Activated CD4-positive, alpha-beta memory T cell treated with anti-CD3 and anti-CD28 coated beads for 36 hours (primary cell): ENCODE measurements around the gene CDON. TPM values are rescaled to one million over a fixed set of nuclear protein-coding genes. Genes with fewer than 3 reads are reported as not detected.
"Not testable (repeated sequence)": the region's sequence is repeated elsewhere in the genome, so short reads cannot be mapped to it uniquely, and the experiment has no call there.

ENCODE experiments used
- CTCF ChIA-PET: fragments of 350-600 bp; sonication (Branson Sonifier 250); formaldehyde crosslinking; loops from one replicate; lab custom pipeline; 2021; ENCODE audit warnings: antibody characterized with exemption, inconsistent platforms; lab: Charles Lee
- POLR2A ChIA-PET: fragments of 350-600 bp; sonication (Branson Sonifier 250); formaldehyde crosslinking; loops from one replicate; lab custom pipeline; 2021; ENCODE audit warnings: antibody characterized with exemption; lab: Charles Lee
- DNase-seq: peaks from one replicate; pipeline ENCODE4 v3.0.0-alpha.2; 2020
- H3K27ac Mint-ChIP-seq: one replicate; pipeline ENCODE4 v1.8.0; 2021; ENCODE audit warnings: mixed read lengths
- H3K27me3 Mint-ChIP-seq: one replicate; pipeline ENCODE4 v1.8.0; 2021; ENCODE audit warnings: mixed read lengths
- H3K36me3 Mint-ChIP-seq: one replicate; pipeline ENCODE4 v1.8.0; 2021; ENCODE audit warnings: mixed read lengths
- H3K4me1 Mint-ChIP-seq: one replicate; pipeline ENCODE4 v1.8.0; 2021; ENCODE audit warnings: low read depth, mixed read lengths
- H3K4me3 Mint-ChIP-seq: one replicate; pipeline ENCODE4 v1.8.0; 2021; ENCODE audit warnings: mild to moderate bottlenecking, mixed read lengths
- H3K9me3 Mint-ChIP-seq: one replicate; pipeline ENCODE4 v1.8.0; 2021; ENCODE audit warnings: mixed read lengths
- intact Hi-C: fragments of 100-400 bp; cut with micrococcal nuclease; formaldehyde crosslinking; loops from one replicate; pipeline ENCODE4 v1.15.1; 2023
- total RNA-seq, 2 experiments: library from RNA; stranded (reverse); gene quantifications; one replicate each; pipeline ENCODE4 v1.2.3, GENCODE V29; 2021

Gene CDON
- total RNA-seq, 2 experiments from 2014 or later, result 2.5 to 2.7 TPM

DNA sequence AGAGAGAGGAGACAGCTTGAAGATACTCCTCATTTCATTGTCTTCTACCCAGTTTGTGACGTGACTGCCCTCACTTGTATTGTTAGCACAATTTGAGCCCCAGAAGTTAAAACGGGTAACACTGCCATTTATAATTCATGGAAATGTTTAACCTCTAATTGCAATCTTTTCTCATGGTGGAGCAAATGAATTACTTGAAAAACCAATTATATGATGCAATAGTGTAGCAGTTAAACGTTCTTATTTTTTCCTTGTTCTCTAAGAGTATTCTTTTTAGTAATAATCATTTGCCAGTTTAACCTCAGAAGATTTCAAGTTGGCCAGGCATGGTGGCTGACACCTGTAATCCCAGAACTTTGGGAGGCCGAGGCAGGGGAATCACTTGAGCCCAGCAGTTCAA is 56.6 kb downstream of the CDON start:
- Mint-ChIP-seq H3K36me3 (no peaks in the 10 kb centered on the region), H3K4me3 (no peak overlapping the region), H3K9me3 (no peaks in the 10 kb centered on the region), H3K4me1 (peaks cover 7% of the 10 kb centered on the region), H3K27ac (no peak overlapping the region), H3K27me3 (no peaks in the 10 kb centered on the region)
- DNase-seq, result no peak
- CTCF ChIA-PET, result no interaction called here
- intact Hi-C loops, result no loop called here
- POLR2A ChIA-PET, result no interaction called here

DNA sequence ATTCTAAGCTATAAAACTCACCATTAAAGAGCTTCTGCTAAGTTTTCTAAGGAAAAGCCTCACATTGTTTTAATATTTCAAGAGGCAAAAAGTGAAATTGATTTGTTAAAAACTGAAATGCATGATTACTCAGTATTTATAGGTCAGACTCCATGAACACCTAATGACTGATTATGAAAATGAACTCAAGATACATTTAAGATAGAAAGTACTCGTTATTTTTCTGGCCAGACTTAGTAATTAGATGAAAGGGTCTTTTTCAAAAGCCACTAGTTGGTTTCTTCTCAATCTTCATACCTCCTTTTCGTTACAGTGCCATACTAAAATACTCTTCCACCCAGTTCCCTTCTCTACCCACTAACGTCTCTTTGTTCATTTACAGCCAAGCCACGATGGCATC is 60.5 kb downstream of the CDON start:
- Mint-ChIP-seq H3K4me1 (peaks cover 7% of the 10 kb centered on the region), H3K36me3 (peaks cover 1% of the 10 kb centered on the region), H3K9me3 (no peaks in the 10 kb centered on the region), H3K27ac (no peak overlapping the region), H3K27me3 (no peaks in the 10 kb centered on the region), H3K4me3 (no peak overlapping the region)
- intact Hi-C loops, result no loop called here
- no peak for DNase-seq
- ChIA-PET CTCF (no interaction called here), POLR2A (no interaction called here)

DNA sequence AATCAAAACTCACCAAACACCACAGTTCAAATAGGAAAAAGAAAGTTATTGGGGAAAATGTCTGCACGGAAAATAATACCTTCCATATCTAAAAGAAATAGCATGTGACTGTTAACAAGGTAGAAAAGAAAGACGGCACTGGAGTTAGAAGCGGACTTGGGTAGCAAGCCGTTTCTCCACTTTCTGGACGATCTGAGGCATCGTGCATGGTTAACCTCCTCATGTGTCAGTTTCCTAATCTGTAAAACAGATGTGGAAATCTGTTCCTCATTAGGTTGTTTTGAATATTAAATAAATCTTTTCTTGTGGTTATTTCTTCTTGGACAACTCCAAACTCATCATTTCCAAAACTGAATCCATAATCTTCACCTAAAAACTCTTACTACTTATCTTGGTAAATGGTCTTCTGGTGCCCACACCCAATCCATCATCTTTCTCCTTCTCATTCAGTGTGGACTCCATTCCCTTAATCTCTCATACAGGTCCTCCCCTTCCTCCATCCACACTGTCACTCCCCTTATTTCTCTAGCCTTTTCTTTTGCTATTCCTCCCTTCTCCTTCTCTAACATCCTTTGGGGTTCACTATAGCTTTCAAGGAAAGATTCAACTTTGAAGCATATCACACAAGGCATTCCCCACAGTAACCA is 63.3 kb downstream of the CDON start:
- CTCF ChIA-PET, result no interaction called here
- no peaks in the 10 kb centered on the region for H3K9me3 Mint-ChIP-seq
- H3K4me1 Mint-ChIP-seq, result peaks cover 19% of the 10 kb centered on the region
- no peak for DNase-seq
- peaks cover 2% of the 10 kb centered on the region for H3K27me3 Mint-ChIP-seq
- POLR2A ChIA-PET, result no interaction called here
- H3K27ac Mint-ChIP-seq, result no peak overlapping the region
- intact Hi-C loops, result no loop called here
- peaks cover 3% of the 10 kb centered on the region for H3K36me3 Mint-ChIP-seq
- H3K4me3 Mint-ChIP-seq, result no peak overlapping the region

DNA sequence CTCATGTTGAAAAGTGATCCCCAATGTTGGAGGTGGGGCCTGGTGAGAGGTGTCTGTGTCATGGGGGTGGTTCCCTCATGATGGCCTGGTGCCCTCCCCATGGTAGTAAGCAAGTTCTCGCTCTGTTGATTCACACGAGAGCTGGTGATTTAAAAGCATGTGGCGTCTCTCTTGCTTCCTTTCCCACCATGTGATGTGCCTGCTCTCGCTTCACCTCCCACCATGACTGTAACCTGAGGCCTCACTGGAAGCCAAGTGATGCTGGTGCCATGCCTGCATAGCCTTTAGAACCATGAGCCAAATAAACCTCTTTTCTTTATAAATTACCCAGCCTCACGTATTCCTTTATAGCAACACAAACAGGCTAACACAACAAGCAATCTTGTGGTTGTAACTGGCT is 64.4 kb downstream of the CDON start:
- no peaks in the 10 kb centered on the region for H3K9me3 Mint-ChIP-seq
- ChIA-PET CTCF (no interaction called here), POLR2A (no interaction called here)
- H3K27me3 Mint-ChIP-seq, result peaks cover 2% of the 10 kb centered on the region
- peaks cover 19% of the 10 kb centered on the region for H3K4me1 Mint-ChIP-seq
- no peak for DNase-seq
- peaks cover 3% of the 10 kb centered on the region for H3K36me3 Mint-ChIP-seq
- no peak overlapping the region for H3K4me3 Mint-ChIP-seq
- intact Hi-C loops, result no loop called here
- H3K27ac Mint-ChIP-seq, result no peak overlapping the region

DNA sequence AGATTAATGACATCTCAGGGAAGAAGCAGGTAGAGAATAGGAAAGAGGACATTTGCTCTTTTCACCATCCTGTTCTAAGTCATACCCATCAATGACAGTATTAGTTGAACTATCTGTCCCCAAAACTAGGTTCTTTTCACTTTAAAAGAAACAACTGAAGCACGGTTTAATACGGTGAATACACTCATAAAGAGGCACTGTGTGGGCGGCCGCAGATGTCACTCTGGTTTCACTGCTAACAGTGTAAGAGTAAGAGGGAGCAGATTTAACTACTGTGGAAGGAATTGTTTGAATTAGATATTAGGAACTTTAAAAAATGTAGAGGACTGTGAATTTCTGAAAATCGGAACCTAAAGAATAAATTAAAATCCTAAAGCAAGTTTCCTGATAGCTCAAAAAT is 67.4 kb downstream of the CDON start:
- peak; percentile 82 for DNase-seq
- Mint-ChIP-seq H3K9me3 (no peaks in the 10 kb centered on the region), H3K4me1 (peaks cover 14% of the 10 kb centered on the region), H3K27me3 (peaks cover 2% of the 10 kb centered on the region), H3K4me3 (no peak overlapping the region), H3K27ac (no peak overlapping the region), H3K36me3 (peaks cover 3% of the 10 kb centered on the region)
- intact Hi-C loops, result no loop called here
- POLR2A ChIA-PET, result no interaction called here
- CTCF ChIA-PET, result no interaction called here

DNA sequence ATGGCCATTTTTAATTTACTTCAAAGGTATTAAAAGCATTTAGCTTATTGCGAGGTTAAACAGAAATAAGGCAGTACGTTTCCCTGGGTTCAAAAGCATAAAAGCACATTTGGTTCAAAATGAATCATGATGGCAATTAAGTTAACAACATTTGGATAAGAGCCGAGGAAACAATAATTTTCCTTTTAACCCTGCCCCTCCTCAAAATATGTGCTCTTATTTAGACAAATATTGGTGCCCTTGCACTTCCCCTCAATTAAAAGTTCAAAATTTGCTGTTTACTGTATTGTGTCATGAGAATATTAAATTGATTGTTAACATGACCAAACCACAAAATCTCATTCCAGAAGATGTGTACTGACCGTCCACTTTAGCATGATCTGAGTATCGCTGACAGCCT is 68.2 kb downstream of the CDON start:
- intact Hi-C loops, result no loop called here
- POLR2A ChIA-PET, result no interaction called here

DNA sequence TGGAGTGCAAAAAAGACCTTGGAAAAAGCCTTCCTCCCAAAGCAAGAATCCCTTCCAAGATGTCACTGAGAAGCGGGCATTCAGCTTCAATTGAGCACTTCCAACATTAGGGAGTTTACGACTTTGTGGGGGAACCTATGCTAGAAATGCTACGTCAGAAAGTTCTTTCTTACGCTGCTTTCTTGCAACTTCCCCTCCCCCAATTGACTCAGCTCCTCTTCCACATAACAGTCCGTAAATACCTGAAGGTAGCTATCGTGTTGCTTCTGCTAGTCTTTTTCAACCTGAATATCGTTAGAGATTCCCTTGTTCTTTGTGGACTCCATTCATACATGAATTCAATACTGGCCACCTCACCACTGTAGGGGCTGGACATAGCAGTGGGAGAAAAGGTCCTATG is 69.8 kb downstream of the CDON start:
- intact Hi-C loops, result no loop called here
- Mint-ChIP-seq H3K4me3 (no peak overlapping the region), H3K36me3 (peaks cover 3% of the 10 kb centered on the region), H3K27me3 (peaks cover 2% of the 10 kb centered on the region), H3K4me1 (peaks cover 18% of the 10 kb centered on the region), H3K9me3 (no peaks in the 10 kb centered on the region), H3K27ac (no peak overlapping the region)
- CTCF ChIA-PET, result no interaction called here
- DNase-seq, result no peak
- POLR2A ChIA-PET, result no interaction called here

More for the DNA sequence above, 68.2 kb downstream of the CDON start:
- H3K9me3 Mint-ChIP-seq, result no peaks in the 10 kb centered on the region
- peaks cover 3% of the 10 kb centered on the region for H3K36me3 Mint-ChIP-seq
- H3K4me3 Mint-ChIP-seq, result no peak overlapping the region
- H3K4me1 Mint-ChIP-seq, result peaks cover 18% of the 10 kb centered on the region
- peaks cover 2% of the 10 kb centered on the region for H3K27me3 Mint-ChIP-seq
- no peak for DNase-seq
- CTCF ChIA-PET, result no interaction called here
- no peak overlapping the region for H3K27ac Mint-ChIP-seq

DNA sequence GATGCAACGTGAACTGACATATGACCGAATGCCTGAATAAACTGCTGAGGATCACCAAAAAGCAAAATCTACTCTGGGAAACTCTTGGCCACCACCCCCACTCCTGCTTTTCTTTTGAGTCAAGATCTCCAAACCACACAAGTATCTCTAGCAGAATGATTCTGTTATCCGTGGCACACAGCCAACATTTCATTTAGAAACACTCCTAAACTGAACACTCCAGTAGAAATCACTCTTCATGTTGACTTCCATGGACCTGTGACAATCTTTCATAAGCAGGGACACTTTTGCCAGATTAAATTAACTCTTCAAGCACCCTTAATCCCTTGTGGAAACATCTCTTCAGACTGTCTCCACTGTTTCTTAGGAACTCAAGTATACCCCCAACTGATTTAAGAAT is 72.4 kb downstream of the CDON start:
- H3K27me3 Mint-ChIP-seq, result peaks cover under 1% of the 10 kb centered on the region
- DNase-seq, result peak; percentile 47
- POLR2A ChIA-PET, result no interaction called here
- intact Hi-C loops, result no loop called here
- no peak overlapping the region for H3K27ac Mint-ChIP-seq
- CTCF ChIA-PET, result interaction anchor here (0.5 kb wide), 1 partner anchor 50 kb away, joined by 5 read pairs; no protein-coding TSS in a partner anchor
- no peaks in the 10 kb centered on the region for H3K36me3 Mint-ChIP-seq
- peaks cover 12% of the 10 kb centered on the region for H3K4me1 Mint-ChIP-seq
- no peak overlapping the region for H3K4me3 Mint-ChIP-seq
- no peaks in the 10 kb centered on the region for H3K9me3 Mint-ChIP-seq

DNA sequence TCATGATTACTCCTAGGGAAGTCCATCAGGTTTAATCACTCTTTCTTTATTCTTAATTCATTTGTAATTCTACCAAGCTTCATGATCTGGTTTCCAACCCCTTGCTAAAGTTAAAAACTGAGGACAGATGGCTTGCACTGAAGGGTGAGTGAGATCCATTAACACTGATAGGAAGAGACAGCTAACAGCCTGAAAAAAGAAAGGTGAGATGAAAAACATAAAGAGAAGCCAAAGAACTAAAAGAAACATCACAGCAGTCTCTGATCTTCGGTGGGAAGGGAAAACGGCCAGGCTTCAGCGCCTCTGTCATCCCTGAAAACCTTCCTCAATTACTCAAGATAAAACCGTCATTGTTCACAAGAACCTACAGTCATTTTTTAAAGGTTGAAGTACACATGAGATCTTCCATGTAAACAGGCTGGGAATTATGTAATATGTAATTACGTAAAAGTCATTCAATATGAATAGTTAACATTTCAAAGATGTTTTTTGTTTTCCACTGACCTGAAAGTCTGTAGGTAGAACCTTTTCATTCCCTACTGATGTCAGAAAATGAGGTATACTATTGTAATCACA is 75.5 kb downstream of the CDON start:
- peaks cover 7% of the 10 kb centered on the region for H3K4me1 Mint-ChIP-seq
- H3K9me3 Mint-ChIP-seq, result no peaks in the 10 kb centered on the region
- ChIA-PET CTCF (no interaction called here), POLR2A (no interaction called here)
- DNase-seq, result no peak
- H3K4me3 Mint-ChIP-seq, result no peak overlapping the region
- no peak overlapping the region for H3K27ac Mint-ChIP-seq
- H3K27me3 Mint-ChIP-seq, result no peaks in the 10 kb centered on the region
- H3K36me3 Mint-ChIP-seq, result no peaks in the 10 kb centered on the region
- intact Hi-C loops, result no loop called here

DNA sequence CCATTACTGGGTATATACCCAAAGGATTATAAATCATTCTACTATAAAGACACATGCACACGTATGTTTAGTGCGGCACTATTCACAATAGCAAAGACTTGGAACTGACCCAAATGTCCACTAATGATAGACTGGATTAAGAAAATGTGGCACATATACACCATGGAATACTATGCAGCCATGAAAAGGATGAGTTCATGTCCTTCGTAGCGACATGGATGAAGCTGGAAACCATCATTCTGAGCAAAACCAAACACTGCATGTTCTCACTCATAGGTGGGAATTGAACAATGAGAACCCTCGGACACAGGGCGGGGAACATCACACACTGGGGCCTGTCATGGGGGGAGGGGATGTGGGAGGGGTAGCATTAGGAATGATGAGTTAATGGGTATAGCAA is 76.7 kb downstream of the CDON start:
- DNase-seq, H3K9me3 Mint-ChIP-seq, H3K36me3 Mint-ChIP-seq, H3K27ac Mint-ChIP-seq, H3K27me3 Mint-ChIP-seq, H3K4me1 Mint-ChIP-seq, H3K4me3 Mint-ChIP-seq, CTCF ChIA-PET, POLR2A ChIA-PET, intact Hi-C loops: not testable (repeated sequence)

DNA sequence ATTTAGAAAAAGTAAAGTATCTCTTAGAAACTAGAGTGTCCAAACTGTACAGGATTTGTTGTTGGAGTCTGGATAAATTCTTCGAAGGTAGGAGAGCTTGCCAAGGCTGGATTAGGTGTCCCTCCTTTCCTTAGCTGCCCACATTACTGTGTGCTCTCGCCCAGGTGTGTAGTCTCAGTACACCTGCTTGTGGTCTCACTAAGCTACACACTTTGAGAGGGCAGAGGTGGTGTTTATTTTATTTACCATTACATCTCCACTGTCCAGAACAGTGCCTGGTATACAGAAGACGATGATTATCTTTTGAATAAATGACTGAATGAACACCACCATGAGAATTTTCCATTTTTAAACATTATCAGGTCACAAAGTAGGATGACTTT is 80.3 kb downstream of the CDON start:
- no peak overlapping the region for H3K4me3 Mint-ChIP-seq
- H3K36me3 Mint-ChIP-seq, result no peaks in the 10 kb centered on the region
- ChIA-PET POLR2A (no interaction called here), CTCF (no interaction called here)
- H3K27ac Mint-ChIP-seq, result no peak overlapping the region
- H3K4me1 Mint-ChIP-seq, result no peaks in the 10 kb centered on the region
- no peaks in the 10 kb centered on the region for H3K9me3 Mint-ChIP-seq
- intact Hi-C loops, result no loop called here
- no peak for DNase-seq
- H3K27me3 Mint-ChIP-seq, result no peaks in the 10 kb centered on the region

DNA sequence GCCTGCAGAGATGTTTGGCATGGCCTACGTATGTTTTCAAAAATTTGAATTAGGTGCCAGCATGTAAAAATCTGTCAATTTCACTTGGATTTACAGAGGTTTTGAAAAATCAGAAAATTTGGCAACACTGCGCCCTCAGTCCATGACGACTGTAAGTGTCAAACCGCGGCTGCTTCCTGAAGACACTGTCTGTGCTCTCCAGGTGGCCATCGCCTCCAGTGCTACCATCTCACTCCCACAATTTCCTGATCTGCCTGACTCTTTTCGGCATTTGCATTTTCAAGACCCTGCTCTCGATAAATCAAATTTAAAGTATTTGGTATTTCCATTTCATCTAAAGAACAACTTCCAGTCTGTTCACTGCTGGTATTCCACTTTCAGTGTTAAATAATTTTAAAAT is 82.2 kb downstream of the CDON start:
- DNase-seq, result no peak
- POLR2A ChIA-PET, result no interaction called here
- intact Hi-C loops, result no loop called here
- Mint-ChIP-seq H3K4me1 (no peaks in the 10 kb centered on the region), H3K27me3 (no peaks in the 10 kb centered on the region), H3K27ac (no peak overlapping the region), H3K36me3 (no peaks in the 10 kb centered on the region), H3K4me3 (no peak overlapping the region), H3K9me3 (no peaks in the 10 kb centered on the region)
- CTCF ChIA-PET, result no interaction called here

DNA sequence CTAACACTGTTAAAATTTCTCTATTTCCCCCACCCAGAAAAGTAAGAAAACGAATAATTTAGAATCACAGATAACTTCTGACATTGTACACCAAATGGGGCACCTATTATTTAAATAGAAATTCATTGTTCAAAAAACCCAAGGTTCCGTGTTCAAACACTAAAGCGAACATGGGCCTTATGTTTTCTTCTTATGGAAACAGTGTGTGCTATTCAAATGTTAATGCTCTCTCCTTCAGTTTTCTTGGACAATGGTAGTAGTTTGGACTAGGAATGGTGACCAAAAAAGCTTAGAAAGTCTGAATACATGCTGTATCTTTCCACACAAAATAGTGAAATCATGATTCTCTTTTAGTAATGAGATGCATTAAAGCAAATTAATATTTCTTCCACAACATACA is 83.2 kb downstream of the CDON start:
- H3K27me3 Mint-ChIP-seq, result no peaks in the 10 kb centered on the region
- DNase-seq, result no peak
- no peaks in the 10 kb centered on the region for H3K36me3 Mint-ChIP-seq
- no peaks in the 10 kb centered on the region for H3K4me1 Mint-ChIP-seq
- ChIA-PET CTCF (no interaction called here), POLR2A (no interaction called here)
- H3K9me3 Mint-ChIP-seq, result no peaks in the 10 kb centered on the region
- H3K27ac Mint-ChIP-seq, result no peak overlapping the region
- H3K4me3 Mint-ChIP-seq, result no peak overlapping the region
- intact Hi-C loops, result no loop called here
